SK-N-SH treated with all-trans-retinoic acid at 6 μM for 48 hours (cell line): Measurements from ENCODE around the gene IL26.

Experiments used
- ATAC-seq: fragments of 200-7000 bp; cut with Tn5 transposase; 3 replicates; pipeline ENCODE4 v1.9.1; 2020; ENCODE audit warnings: mild to moderate bottlenecking, moderate library complexity
- ARNTL ChIP-seq: fragments of 450-650 bp; formaldehyde crosslinking; IDR thresholded peaks from 2 replicates; pipeline ENCODE4 v1.5.0; 2020; ENCODE audit warnings: low read depth, mild to moderate bottlenecking, moderate library complexity, borderline replicate concordance
- BACH2 ChIP-seq: fragments of 250-450 bp; sonication (Bioruptor Pico); IDR thresholded peaks from 2 replicates; pipeline ENCODE4 v1.9.0; 2021; ENCODE audit warnings: mild to moderate bottlenecking, borderline replicate concordance
- CSDC2 ChIP-seq: fragments of 250-450 bp; sonication (Bioruptor Pico); IDR thresholded peaks from 2 replicates; pipeline ENCODE4 v1.5.0; 2020; ENCODE audit warnings: mild to moderate bottlenecking, moderate library complexity
- ESRRG ChIP-seq: fragments of 250-450 bp; sonication (Bioruptor Pico); IDR thresholded peaks from 2 replicates; pipeline ENCODE4 v1.6.1; 2021; ENCODE audit warnings: mild to moderate bottlenecking
- GLIS3 ChIP-seq: fragments of 250-450 bp; sonication (Bioruptor Pico); IDR thresholded peaks from 2 replicates; pipeline ENCODE4 v1.5.0; 2020; ENCODE audit warnings: mild to moderate bottlenecking, moderate library complexity
- ISL1 ChIP-seq: fragments of 250-450 bp; sonication (Bioruptor Pico); IDR thresholded peaks from 2 replicates; pipeline ENCODE4 v2.1.2; 2022; ENCODE audit warnings: mild to moderate bottlenecking, moderate library complexity
- OSR1 ChIP-seq: fragments of 250-450 bp; sonication (Bioruptor Pico); IDR thresholded peaks from 2 replicates; pipeline ENCODE4 v1.8.0; 2022; ENCODE audit warnings: moderate library complexity, mild to moderate bottlenecking, inconsistent platforms
- PPARA ChIP-seq: fragments of 250-450 bp; sonication (Bioruptor Pico); IDR thresholded peaks from 2 replicates; pipeline ENCODE4 v1.5.0; 2020; ENCODE audit warnings: mild to moderate bottlenecking, borderline replicate concordance
- RARB ChIP-seq: fragments of 250-450 bp; sonication (Bioruptor Pico); IDR thresholded peaks from 2 replicates; pipeline ENCODE4 v1.8.0; 2021; ENCODE audit warnings: mild to moderate bottlenecking, moderate library complexity
- SNAI2 ChIP-seq: fragments of 250-450 bp; sonication (Bioruptor Pico); IDR thresholded peaks from 2 replicates; pipeline ENCODE4 v1.5.0; 2020; ENCODE audit warnings: mild to moderate bottlenecking, moderate library complexity
- TCF4 ChIP-seq: fragments of 250-450 bp; sonication (Bioruptor Pico); IDR thresholded peaks from 2 replicates; pipeline ENCODE4 v1.8.0; 2021; ENCODE audit warnings: mild to moderate bottlenecking, moderate library complexity, borderline replicate concordance
- TOX ChIP-seq: fragments of 250-450 bp; sonication (Bioruptor Pico); IDR thresholded peaks from 2 replicates; pipeline ENCODE4 v1.8.0; 2021; ENCODE audit warnings: mild to moderate bottlenecking, moderate library complexity, borderline replicate concordance
- ZC3H10 ChIP-seq: fragments of 250-450 bp; sonication (Bioruptor Pico); IDR thresholded peaks from 2 replicates; pipeline ENCODE4 v1.5.1; 2021; ENCODE audit warnings: mild to moderate bottlenecking, moderate library complexity
- ZFP30 ChIP-seq: fragments of 450-650 bp; formaldehyde crosslinking; IDR thresholded peaks from 2 replicates; pipeline ENCODE4 v1.5.0; 2022; ENCODE audit warnings: mild to moderate bottlenecking, moderate library complexity
- ZNF565 ChIP-seq: fragments of 450-650 bp; formaldehyde crosslinking; conservative IDR thresholded peaks from 2 replicates; pipeline ENCODE4 v1.5.0; 2020; ENCODE audit warnings: low read depth, mild to moderate bottlenecking, moderate library complexity
- ZNF70 ChIP-seq: fragments of 450-650 bp; formaldehyde crosslinking; IDR thresholded peaks from 2 replicates; pipeline ENCODE4 v1.5.0; 2020; ENCODE audit warnings: mild to moderate bottlenecking, moderate library complexity
- ZNF8 ChIP-seq: fragments of 450-650 bp; formaldehyde crosslinking; IDR thresholded peaks from 2 replicates; pipeline ENCODE4 v1.5.0; 2020; ENCODE audit warnings: mild to moderate bottlenecking, moderate library complexity
- TF ChIP-seq, protein P1 (sequence below): fragments of 250-450 bp; sonication (Bioruptor Pico); IDR thresholded peaks from 2 replicates; pipeline ENCODE4 v1.5.1; 2020; ENCODE audit warnings: low read depth, mild to moderate bottlenecking, moderate library complexity
- TF ChIP-seq, protein P2 (sequence below): fragments of 250-450 bp; sonication (Bioruptor Pico); IDR thresholded peaks from 2 replicates; pipeline ENCODE4 v1.8.0; 2021; ENCODE audit warnings: low read depth, mild to moderate bottlenecking, moderate library complexity, borderline replicate concordance
- TF ChIP-seq, protein P3 (sequence below): fragments of 250-450 bp; sonication (Bioruptor Pico); IDR thresholded peaks from 2 replicates; pipeline ENCODE4 v1.5.0; 2020; ENCODE audit warnings: mild to moderate bottlenecking, moderate library complexity
- TF ChIP-seq, protein P4 (sequence below): fragments of 250-450 bp; sonication (Bioruptor Pico); IDR thresholded peaks from 2 replicates; pipeline ENCODE4 v1.8.0; 2020; ENCODE audit warnings: mild to moderate bottlenecking, moderate library complexity, borderline replicate concordance
- TF ChIP-seq, protein P5 (sequence below): fragments of 250-450 bp; sonication (Bioruptor Pico); IDR thresholded peaks from 2 replicates; pipeline ENCODE4 v1.5.1; 2021; ENCODE audit warnings: mild to moderate bottlenecking, moderate library complexity

Gene IL26

DNA sequence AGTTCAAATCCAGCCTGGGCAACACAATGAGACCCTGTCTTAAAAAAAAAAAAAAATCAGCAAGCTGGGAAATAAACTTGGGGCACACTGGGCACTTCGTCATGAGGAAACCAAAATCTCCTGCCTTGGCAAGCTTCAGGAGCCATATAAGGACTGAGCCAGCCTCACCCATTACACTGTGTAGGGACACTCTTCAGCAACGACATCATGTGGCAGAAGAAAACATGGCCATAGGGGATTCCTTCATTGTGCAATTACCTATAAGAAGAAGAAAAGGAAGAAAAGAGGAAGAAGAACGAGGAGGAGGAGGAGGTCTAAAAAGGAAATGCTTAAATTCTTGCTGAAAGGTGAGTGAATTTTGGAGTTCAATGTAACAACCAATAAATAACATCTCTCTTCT lies 40.0 kb downstream of the IL26 start:
- no peak for ATAC-seq
- TF ChIP-seq ZNF70 (CRISPR knock-in tag) (no peak), RARB (no peak), ARNTL (CRISPR knock-in tag) (no peak), TCF4 (CRISPR knock-in tag) (no peak), GLIS3 (no peak), TOX (CRISPR knock-in tag) (no peak), SNAI2 (CRISPR knock-in tag) (no peak), ZNF565 (no peak), BACH2 (CRISPR knock-in tag) (no peak), ZNF8 (CRISPR knock-in tag) (no peak)

DNA sequence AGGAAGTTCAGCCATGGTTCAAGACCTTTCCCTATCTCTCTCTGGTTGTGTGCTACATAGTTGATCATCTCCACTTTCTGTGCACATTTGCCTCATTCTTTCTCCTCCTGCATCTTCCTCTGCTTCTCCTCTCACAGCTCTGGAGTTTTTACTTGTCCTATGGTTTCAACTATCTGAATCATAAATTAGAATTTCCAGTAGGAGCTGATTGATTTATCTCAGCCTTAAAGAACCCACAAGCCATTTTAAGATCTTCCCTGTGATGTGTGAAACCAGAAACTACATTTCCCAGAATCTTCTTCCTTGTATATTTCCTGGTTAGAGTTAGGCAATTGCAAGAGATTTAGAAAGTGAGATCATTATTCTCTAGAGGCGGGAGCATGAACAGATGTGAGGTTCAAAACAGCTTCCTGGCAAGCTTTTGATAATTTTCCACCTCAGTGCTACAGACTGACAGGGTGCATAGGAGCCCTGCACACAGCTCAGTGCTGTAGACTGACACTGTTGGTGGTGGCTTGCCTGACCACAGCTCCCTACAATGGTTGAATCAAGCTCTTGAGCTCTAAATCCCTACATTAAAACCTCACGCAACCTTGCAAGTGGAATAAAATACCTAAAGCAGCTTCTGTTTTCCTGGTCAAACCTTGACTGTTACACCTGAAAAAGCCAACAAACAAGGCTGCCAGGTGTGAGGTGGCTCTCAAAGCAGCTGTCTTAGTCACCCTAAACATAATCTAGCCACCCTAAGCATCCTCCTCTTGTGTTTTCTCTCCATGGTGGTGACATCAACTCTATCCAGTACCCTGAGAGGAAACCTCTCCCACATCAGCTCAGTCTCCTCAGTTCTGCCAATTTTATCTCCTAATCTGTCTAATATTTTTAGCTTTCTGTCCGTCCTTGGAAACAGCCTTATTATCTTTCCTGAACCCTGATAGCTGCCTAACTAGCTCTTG lies 44.5 kb downstream of the IL26 start:
- no peak for ATAC-seq
- TF ChIP-seq TOX (CRISPR knock-in tag) (no peak), ZNF565 (no peak), PPARA (CRISPR knock-in tag) (no peak), ZNF8 (CRISPR knock-in tag) (no peak), ESRRG (CRISPR knock-in tag) (no peak), ISL1 (CRISPR knock-in tag) (no peak), TCF4 (CRISPR knock-in tag) (no peak), SNAI2 (CRISPR knock-in tag) (no peak), ZC3H10 (CRISPR knock-in tag) (no peak)
- TF ChIP-seq, protein P1, sequence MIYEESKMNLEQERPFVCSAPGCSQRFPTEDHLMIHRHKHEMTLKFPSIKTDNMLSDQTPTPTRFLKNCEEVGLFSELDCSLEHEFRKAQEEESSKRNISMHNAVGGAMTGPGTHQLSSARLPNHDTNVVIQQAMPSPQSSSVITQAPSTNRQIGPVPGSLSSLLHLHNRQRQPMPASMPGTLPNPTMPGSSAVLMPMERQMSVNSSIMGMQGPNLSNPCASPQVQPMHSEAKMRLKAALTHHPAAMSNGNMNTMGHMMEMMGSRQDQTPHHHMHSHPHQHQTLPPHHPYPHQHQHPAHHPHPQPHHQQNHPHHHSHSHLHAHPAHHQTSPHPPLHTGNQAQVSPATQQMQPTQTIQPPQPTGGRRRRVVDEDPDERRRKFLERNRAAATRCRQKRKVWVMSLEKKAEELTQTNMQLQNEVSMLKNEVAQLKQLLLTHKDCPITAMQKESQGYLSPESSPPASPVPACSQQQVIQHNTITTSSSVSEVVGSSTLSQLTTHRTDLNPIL (CRISPR knock-in tag): no peak

DNA sequence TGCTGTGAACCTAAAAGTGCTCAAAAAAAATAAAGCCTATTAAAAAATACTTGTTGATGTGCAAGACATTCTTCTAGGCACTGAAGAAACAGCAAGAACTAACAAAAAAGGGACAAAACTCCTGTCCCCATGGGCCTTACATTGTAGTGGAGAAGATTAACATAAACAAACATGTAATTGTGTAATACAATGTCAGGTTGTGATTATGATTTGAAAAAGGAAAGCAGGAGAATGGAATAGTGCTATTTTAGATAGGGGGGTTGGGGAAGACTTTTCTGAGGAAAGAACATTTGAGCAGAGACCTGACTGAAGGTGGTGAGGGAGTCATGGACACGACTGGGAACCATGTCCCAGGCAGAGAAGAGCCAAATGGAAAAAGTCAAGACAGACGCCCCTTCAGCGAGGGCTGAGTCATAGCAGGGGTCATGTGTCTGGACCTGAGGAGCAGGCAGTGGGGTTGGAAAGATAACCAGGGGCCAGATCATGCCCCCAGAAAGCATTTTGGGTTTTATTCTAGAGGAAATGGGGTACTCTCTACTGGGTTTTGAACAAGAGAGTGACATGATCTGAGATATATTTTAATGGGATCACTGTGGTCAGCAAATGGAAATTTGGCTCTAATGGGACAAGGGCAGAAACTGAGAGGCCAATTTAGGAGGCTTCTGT lies 46.7 kb downstream of the IL26 start:
- TF ChIP-seq TCF4 (CRISPR knock-in tag): no peak
- TF ChIP-seq, protein P2, sequence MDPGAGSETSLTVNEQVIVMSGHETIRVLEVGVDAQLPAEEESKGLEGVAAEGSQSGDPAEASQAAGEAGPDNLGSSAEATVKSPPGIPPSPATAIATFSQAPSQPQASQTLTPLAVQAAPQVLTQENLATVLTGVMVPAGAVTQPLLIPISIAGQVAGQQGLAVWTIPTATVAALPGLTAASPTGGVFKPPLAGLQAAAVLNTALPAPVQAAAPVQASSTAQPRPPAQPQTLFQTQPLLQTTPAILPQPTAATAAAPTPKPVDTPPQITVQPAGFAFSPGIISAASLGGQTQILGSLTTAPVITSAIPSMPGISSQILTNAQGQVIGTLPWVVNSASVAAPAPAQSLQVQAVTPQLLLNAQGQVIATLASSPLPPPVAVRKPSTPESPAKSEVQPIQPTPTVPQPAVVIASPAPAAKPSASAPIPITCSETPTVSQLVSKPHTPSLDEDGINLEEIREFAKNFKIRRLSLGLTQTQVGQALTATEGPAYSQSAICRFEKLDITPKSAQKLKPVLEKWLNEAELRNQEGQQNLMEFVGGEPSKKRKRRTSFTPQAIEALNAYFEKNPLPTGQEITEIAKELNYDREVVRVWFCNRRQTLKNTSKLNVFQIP (CRISPR knock-in tag): no peak
- no peak for TF ChIP-seq SNAI2 (CRISPR knock-in tag)
- no peak for TF ChIP-seq OSR1 (CRISPR knock-in tag)
- TF ChIP-seq, protein P3, sequence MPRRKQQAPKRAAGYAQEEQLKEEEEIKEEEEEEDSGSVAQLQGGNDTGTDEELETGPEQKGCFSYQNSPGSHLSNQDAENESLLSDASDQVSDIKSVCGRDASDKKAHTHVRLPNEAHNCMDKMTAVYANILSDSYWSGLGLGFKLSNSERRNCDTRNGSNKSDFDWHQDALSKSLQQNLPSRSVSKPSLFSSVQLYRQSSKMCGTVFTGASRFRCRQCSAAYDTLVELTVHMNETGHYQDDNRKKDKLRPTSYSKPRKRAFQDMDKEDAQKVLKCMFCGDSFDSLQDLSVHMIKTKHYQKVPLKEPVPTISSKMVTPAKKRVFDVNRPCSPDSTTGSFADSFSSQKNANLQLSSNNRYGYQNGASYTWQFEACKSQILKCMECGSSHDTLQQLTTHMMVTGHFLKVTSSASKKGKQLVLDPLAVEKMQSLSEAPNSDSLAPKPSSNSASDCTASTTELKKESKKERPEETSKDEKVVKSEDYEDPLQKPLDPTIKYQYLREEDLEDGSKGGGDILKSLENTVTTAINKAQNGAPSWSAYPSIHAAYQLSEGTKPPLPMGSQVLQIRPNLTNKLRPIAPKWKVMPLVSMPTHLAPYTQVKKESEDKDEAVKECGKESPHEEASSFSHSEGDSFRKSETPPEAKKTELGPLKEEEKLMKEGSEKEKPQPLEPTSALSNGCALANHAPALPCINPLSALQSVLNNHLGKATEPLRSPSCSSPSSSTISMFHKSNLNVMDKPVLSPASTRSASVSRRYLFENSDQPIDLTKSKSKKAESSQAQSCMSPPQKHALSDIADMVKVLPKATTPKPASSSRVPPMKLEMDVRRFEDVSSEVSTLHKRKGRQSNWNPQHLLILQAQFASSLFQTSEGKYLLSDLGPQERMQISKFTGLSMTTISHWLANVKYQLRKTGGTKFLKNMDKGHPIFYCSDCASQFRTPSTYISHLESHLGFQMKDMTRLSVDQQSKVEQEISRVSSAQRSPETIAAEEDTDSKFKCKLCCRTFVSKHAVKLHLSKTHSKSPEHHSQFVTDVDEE (CRISPR knock-in tag): no peak
- TF ChIP-seq ZNF70 (CRISPR knock-in tag): no peak
- TF ChIP-seq CSDC2 (CRISPR knock-in tag): no peak
- TF ChIP-seq, protein P4, sequence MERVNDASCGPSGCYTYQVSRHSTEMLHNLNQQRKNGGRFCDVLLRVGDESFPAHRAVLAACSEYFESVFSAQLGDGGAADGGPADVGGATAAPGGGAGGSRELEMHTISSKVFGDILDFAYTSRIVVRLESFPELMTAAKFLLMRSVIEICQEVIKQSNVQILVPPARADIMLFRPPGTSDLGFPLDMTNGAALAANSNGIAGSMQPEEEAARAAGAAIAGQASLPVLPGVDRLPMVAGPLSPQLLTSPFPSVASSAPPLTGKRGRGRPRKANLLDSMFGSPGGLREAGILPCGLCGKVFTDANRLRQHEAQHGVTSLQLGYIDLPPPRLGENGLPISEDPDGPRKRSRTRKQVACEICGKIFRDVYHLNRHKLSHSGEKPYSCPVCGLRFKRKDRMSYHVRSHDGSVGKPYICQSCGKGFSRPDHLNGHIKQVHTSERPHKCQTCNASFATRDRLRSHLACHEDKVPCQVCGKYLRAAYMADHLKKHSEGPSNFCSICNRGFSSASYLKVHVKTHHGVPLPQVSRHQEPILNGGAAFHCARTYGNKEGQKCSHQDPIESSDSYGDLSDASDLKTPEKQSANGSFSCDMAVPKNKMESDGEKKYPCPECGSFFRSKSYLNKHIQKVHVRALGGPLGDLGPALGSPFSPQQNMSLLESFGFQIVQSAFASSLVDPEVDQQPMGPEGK (CRISPR knock-in tag): no peak
- TF ChIP-seq ISL1 (CRISPR knock-in tag): no peak
- TF ChIP-seq ESRRG (CRISPR knock-in tag): no peak
- TF ChIP-seq, protein P5, sequence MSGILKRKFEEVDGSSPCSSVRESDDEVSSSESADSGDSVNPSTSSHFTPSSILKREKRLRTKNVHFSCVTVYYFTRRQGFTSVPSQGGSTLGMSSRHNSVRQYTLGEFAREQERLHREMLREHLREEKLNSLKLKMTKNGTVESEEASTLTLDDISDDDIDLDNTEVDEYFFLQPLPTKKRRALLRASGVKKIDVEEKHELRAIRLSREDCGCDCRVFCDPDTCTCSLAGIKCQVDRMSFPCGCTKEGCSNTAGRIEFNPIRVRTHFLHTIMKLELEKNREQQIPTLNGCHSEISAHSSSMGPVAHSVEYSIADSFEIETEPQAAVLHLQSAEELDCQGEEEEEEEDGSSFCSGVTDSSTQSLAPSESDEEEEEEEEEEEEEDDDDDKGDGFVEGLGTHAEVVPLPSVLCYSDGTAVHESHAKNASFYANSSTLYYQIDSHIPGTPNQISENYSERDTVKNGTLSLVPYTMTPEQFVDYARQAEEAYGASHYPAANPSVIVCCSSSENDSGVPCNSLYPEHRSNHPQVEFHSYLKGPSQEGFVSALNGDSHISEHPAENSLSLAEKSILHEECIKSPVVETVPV (CRISPR knock-in tag): no peak
- no peak for TF ChIP-seq ZNF8 (CRISPR knock-in tag)
- TF ChIP-seq ARNTL (CRISPR knock-in tag): no peak
- no peak for TF ChIP-seq ZFP30 (CRISPR knock-in tag)
- no peak for TF ChIP-seq GLIS3
- TF ChIP-seq TOX (CRISPR knock-in tag): no peak
- no peak for ATAC-seq
